Measurements from ENCODE around the gene BTBD10. TPM values are rescaled to one million over a fixed set of nuclear protein-coding genes. Genes with fewer than 3 reads are reported as not detected.

Gene BTBD10
- total and polyA plus RNA-seq, 4 donors, result 3.7 to 12.7 (median 8.8) TPM

DNA sequence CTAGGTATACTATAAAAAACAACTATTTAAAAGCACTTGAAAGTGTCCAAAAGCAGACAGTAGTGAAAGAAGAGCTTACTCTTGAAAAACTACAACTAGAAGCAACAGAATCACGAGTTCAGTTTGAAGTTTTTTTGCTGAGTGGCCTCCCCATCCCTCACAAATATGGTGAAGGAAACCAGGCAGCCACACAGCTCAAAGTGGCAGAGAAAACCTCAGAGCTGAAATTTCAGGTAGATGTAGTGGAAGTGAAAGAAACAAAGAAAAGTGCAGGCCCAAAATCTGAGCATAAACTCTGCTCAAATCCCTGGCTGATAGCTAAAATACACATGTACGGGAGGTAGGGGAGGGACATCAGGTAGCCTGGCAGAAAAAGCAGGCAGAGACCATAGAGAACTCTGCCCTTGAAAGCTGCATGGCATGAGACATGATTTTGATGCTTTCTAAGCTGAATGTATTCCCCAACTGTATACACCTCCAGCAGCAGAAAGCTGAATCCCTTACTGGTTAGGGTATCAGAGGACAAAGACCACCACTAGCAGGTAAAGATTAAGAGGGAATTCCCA is 12.1 kb downstream of the BTBD10 start:
- TF ChIP-seq FOXA1 (IDR thresholded peaks at IDR 0.05) (no peak), HNF4A (conservative IDR thresholded peaks at IDR 0.05) (peak in 1 of 2 donors; percentile 11)
- no peak overlapping the region for H3K4me3 ChIP-seq (ENCODE audit: low read depth in 1 of 3, low read length in 3 of 3)
- 48% methylated on average over 2 of the region's 2 CpGs for WGBS
- H3K36me3 ChIP-seq (ENCODE audit: control insufficient read depth in 4 of 4, insufficient read depth in 3 of 4, low read depth in 1 of 4, low read length in 3 of 4), result no peaks in the 10 kb centered on the region
- H3K27ac ChIP-seq (ENCODE audit: low read depth in 1 of 2, low read length in 2 of 2), result no peak overlapping the region
- no peak for DNase-seq (ENCODE audit: low spot score)
- no peaks in the 10 kb centered on the region for H3K9me3 ChIP-seq (ENCODE audit: control insufficient read depth in 4 of 4, low read length in 3 of 4)
- H3K27me3 ChIP-seq (ENCODE audit: control insufficient read depth in 4 of 4, insufficient read depth in 4 of 4, low read length in 3 of 4), result no peaks in the 10 kb centered on the region
- H3K9ac ChIP-seq (ENCODE audit: low read depth in 1 of 2, low read length in 2 of 2), result no peak overlapping the region
- peaks cover 3 to 15% (median 10%) of the 10 kb centered on the region in 4 donors for H3K4me1 ChIP-seq (ENCODE audit: control insufficient read depth in 4 of 4, insufficient read depth in 4 of 4, low read length in 3 of 4)

- 7% methylated on average over 1 of the region's 1 CpG for WGBS
- peaks cover 3 to 15% (median 10%) of the 10 kb centered on the region in 4 donors for H3K4me1 ChIP-seq (ENCODE audit: control insufficient read depth in 4 of 4, insufficient read depth in 4 of 4, low read length in 3 of 4)
- no peak overlapping the region for H3K27ac ChIP-seq (ENCODE audit: low read depth in 1 of 2, low read length in 2 of 2)
- TF ChIP-seq NR2F2 (IDR thresholded peaks at IDR 0.05) (no peak), FOXA1 (IDR thresholded peaks at IDR 0.05) (no peak), RAD21 (IDR thresholded peaks at IDR 0.05) (no peak), JUND (IDR thresholded peaks at IDR 0.05) (no peak), HNF4A (conservative IDR thresholded peaks at IDR 0.05) (no peak), EGR1 (IDR thresholded peaks at IDR 0.05; ENCODE audit: low read depth in 2 of 2) (no peak), HNF4G (IDR thresholded peaks at IDR 0.05) (no peak), YY1 (IDR thresholded peaks at IDR 0.05) (no peak), RXRA (IDR thresholded peaks at IDR 0.05) (no peak), GABPA (IDR thresholded peaks at IDR 0.05 in 1 of 2, conservative IDR thresholded peaks at IDR 0.05 in 1 of 2) (no peak), FOXA2 (IDR thresholded peaks at IDR 0.05) (no peak), TAF1 (conservative IDR thresholded peaks at IDR 0.05) (no peak)
- TF ChIP-seq, protein P1, sequence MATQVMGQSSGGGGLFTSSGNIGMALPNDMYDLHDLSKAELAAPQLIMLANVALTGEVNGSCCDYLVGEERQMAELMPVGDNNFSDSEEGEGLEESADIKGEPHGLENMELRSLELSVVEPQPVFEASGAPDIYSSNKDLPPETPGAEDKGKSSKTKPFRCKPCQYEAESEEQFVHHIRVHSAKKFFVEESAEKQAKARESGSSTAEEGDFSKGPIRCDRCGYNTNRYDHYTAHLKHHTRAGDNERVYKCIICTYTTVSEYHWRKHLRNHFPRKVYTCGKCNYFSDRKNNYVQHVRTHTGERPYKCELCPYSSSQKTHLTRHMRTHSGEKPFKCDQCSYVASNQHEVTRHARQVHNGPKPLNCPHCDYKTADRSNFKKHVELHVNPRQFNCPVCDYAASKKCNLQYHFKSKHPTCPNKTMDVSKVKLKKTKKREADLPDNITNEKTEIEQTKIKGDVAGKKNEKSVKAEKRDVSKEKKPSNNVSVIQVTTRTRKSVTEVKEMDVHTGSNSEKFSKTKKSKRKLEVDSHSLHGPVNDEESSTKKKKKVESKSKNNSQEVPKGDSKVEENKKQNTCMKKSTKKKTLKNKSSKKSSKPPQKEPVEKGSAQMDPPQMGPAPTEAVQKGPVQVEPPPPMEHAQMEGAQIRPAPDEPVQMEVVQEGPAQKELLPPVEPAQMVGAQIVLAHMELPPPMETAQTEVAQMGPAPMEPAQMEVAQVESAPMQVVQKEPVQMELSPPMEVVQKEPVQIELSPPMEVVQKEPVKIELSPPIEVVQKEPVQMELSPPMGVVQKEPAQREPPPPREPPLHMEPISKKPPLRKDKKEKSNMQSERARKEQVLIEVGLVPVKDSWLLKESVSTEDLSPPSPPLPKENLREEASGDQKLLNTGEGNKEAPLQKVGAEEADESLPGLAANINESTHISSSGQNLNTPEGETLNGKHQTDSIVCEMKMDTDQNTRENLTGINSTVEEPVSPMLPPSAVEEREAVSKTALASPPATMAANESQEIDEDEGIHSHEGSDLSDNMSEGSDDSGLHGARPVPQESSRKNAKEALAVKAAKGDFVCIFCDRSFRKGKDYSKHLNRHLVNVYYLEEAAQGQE (IDR thresholded peaks at IDR 0.05), result no peak
- TF ChIP-seq, protein P2, sequence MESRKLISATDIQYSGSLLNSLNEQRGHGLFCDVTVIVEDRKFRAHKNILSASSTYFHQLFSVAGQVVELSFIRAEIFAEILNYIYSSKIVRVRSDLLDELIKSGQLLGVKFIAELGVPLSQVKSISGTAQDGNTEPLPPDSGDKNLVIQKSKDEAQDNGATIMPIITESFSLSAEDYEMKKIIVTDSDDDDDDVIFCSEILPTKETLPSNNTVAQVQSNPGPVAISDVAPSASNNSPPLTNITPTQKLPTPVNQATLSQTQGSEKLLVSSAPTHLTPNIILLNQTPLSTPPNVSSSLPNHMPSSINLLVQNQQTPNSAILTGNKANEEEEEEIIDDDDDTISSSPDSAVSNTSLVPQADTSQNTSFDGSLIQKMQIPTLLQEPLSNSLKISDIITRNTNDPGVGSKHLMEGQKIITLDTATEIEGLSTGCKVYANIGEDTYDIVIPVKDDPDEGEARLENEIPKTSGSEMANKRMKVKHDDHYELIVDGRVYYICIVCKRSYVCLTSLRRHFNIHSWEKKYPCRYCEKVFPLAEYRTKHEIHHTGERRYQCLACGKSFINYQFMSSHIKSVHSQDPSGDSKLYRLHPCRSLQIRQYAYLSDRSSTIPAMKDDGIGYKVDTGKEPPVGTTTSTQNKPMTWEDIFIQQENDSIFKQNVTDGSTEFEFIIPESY (IDR thresholded peaks at IDR 0.05), result no peak
- TF ChIP-seq, protein P3, sequence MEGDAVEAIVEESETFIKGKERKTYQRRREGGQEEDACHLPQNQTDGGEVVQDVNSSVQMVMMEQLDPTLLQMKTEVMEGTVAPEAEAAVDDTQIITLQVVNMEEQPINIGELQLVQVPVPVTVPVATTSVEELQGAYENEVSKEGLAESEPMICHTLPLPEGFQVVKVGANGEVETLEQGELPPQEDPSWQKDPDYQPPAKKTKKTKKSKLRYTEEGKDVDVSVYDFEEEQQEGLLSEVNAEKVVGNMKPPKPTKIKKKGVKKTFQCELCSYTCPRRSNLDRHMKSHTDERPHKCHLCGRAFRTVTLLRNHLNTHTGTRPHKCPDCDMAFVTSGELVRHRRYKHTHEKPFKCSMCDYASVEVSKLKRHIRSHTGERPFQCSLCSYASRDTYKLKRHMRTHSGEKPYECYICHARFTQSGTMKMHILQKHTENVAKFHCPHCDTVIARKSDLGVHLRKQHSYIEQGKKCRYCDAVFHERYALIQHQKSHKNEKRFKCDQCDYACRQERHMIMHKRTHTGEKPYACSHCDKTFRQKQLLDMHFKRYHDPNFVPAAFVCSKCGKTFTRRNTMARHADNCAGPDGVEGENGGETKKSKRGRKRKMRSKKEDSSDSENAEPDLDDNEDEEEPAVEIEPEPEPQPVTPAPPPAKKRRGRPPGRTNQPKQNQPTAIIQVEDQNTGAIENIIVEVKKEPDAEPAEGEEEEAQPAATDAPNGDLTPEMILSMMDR (IDR thresholded peaks at IDR 0.05; ENCODE audit: low read depth, low read length, missing input control), result no peak
- TF ChIP-seq, protein P4, sequence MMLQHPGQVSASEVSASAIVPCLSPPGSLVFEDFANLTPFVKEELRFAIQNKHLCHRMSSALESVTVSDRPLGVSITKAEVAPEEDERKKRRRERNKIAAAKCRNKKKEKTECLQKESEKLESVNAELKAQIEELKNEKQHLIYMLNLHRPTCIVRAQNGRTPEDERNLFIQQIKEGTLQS (IDR thresholded peaks at IDR 0.05), result no peak
- TF ChIP-seq, protein P5, sequence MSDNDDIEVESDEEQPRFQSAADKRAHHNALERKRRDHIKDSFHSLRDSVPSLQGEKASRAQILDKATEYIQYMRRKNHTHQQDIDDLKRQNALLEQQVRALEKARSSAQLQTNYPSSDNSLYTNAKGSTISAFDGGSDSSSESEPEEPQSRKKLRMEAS (IDR thresholded peaks at IDR 0.05), result no peak
- no peaks in the 10 kb centered on the region for H3K36me3 ChIP-seq (ENCODE audit: control insufficient read depth in 4 of 4, insufficient read depth in 3 of 4, low read depth in 1 of 4, low read length in 3 of 4)
- H3K9ac ChIP-seq (ENCODE audit: low read depth in 1 of 2, low read length in 2 of 2), result no peak overlapping the region
- H3K27me3 ChIP-seq (ENCODE audit: control insufficient read depth in 4 of 4, insufficient read depth in 4 of 4, low read length in 3 of 4), result no peaks in the 10 kb centered on the region
- H3K4me3 ChIP-seq (ENCODE audit: low read depth in 1 of 3, low read length in 3 of 3), result no peak overlapping the region
- H3K9me3 ChIP-seq (ENCODE audit: control insufficient read depth in 4 of 4, low read length in 3 of 4), result no peaks in the 10 kb centered on the region
- DNase-seq (ENCODE audit: low spot score), result no peak
Observed at GRCh38 chr11:13449522-13449921, 13.5 kb downstream of the BTBD10 start.
